ENCODE measurements around the gene CD68.

Gene CD68

GRCh38 chr17:7549401-7550055, 29.9 kb upstream of the CD68 start:
- DNase-seq (no peak), ATAC-seq (ENCODE audit: insufficient read depth, low read depth) (no peak; the same call in 2 of the 3 replicates)
- TF ChIP-seq EZH2 (IDR thresholded peaks at IDR 0.05; ENCODE audit: borderline replicate concordance, low read depth, low read length, severe bottlenecking) = no peak
- TF ChIP-seq, protein P1, sequence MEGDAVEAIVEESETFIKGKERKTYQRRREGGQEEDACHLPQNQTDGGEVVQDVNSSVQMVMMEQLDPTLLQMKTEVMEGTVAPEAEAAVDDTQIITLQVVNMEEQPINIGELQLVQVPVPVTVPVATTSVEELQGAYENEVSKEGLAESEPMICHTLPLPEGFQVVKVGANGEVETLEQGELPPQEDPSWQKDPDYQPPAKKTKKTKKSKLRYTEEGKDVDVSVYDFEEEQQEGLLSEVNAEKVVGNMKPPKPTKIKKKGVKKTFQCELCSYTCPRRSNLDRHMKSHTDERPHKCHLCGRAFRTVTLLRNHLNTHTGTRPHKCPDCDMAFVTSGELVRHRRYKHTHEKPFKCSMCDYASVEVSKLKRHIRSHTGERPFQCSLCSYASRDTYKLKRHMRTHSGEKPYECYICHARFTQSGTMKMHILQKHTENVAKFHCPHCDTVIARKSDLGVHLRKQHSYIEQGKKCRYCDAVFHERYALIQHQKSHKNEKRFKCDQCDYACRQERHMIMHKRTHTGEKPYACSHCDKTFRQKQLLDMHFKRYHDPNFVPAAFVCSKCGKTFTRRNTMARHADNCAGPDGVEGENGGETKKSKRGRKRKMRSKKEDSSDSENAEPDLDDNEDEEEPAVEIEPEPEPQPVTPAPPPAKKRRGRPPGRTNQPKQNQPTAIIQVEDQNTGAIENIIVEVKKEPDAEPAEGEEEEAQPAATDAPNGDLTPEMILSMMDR (IDR thresholded peaks at IDR 0.05; ENCODE audit: borderline replicate concordance, extremely low read depth, low read length, poor library complexity, severe bottlenecking) = no peak
- H3K9me3 ChIP-seq (ENCODE audit: insufficient read depth, low read length, severe bottlenecking) = no peaks in the 10 kb centered on the region
- H3K4me3 ChIP-seq (ENCODE audit: low read depth in 1 of 2, low read length in 2 of 2) = no peak overlapping the region
- peaks cover 5% of the 10 kb centered on the region for H3K27me3 ChIP-seq (ENCODE audit: insufficient read depth, low read length, poor library complexity)
- peaks cover 53% of the 10 kb centered on the region for H3K4me1 ChIP-seq (ENCODE audit: insufficient read depth, low read length)
- H3K27ac ChIP-seq (ENCODE audit: low read length) = peak overlapping the region; percentile 45
- no peaks in the 10 kb centered on the region for H4K20me1 ChIP-seq (ENCODE audit: insufficient read depth, low read length)
- no peak overlapping the region for H2AFZ ChIP-seq (ENCODE audit: low read depth, low read length)
- H3K4me2 ChIP-seq (ENCODE audit: insufficient read depth, low read length) = peak overlapping the region; percentile 73
- H3K9ac ChIP-seq (ENCODE audit: low read depth, low read length) = peak overlapping the region; percentile 60; the same call in 1 of the 2 replicates
- no peaks in the 10 kb centered on the region for H3K36me3 ChIP-seq (ENCODE audit: insufficient read depth, low read length)
- no peaks in the 10 kb centered on the region for H3K79me2 ChIP-seq (ENCODE audit: insufficient read depth, low read length)

- TF ChIP-seq, protein P1 (IDR thresholded peaks at IDR 0.05; ENCODE audit: borderline replicate concordance, extremely low read depth, low read length, poor library complexity, severe bottlenecking) = no peak
- no peak for TF ChIP-seq EZH2 (IDR thresholded peaks at IDR 0.05; ENCODE audit: borderline replicate concordance, low read depth, low read length, severe bottlenecking)
- no peak for ATAC-seq (ENCODE audit: insufficient read depth, low read depth)
- no peaks in the 10 kb centered on the region for H3K36me3 ChIP-seq (ENCODE audit: insufficient read depth, low read length)
- H2AFZ ChIP-seq (ENCODE audit: low read depth, low read length) = no peak overlapping the region
- peaks cover 5% of the 10 kb centered on the region for H3K27me3 ChIP-seq (ENCODE audit: insufficient read depth, low read length, poor library complexity)
- H3K79me2 ChIP-seq (ENCODE audit: insufficient read depth, low read length) = no peaks in the 10 kb centered on the region
- peak overlapping the region; percentile 23 for H3K27ac ChIP-seq (ENCODE audit: low read length)
- peaks cover 53% of the 10 kb centered on the region for H3K4me1 ChIP-seq (ENCODE audit: insufficient read depth, low read length)
- no peak overlapping the region for H3K4me2 ChIP-seq (ENCODE audit: insufficient read depth, low read length)
- H4K20me1 ChIP-seq (ENCODE audit: insufficient read depth, low read length) = no peaks in the 10 kb centered on the region
- H3K9me3 ChIP-seq (ENCODE audit: insufficient read depth, low read length, severe bottlenecking) = no peaks in the 10 kb centered on the region
- no peak overlapping the region for H3K4me3 ChIP-seq (ENCODE audit: low read depth in 1 of 2, low read length in 2 of 2)
- no peak for DNase-seq
- no peak overlapping the region for H3K9ac ChIP-seq (ENCODE audit: low read depth, low read length)
These were observed 29.1 kb upstream of the CD68 start for GRCh38 chr17:7550344-7550743.

DNA sequence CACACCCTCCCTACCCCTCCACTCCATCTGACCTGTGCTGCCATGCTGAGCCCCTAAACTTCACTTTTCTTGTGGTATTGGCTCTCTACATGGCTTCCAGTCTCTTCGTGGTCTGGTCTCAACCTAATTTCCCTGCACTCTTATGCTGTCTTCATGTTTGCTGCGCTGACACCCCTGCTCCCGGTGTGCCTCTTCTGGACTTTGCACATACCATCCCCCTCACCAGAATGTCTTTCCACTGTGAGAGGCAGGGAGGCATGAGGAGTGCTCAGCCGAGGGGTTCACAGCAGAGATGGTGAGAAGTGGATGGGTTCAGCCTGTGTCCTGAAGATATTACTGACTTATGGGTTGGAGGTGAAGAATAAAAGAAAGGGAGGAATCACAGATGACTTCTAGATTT, 28.0 kb upstream of the CD68 start:
- H3K4me2 ChIP-seq (ENCODE audit: insufficient read depth, low read length) = no peak overlapping the region
- H3K27ac ChIP-seq (ENCODE audit: low read length) = peak overlapping the region; percentile 75
- no peak overlapping the region; the same call in 1 of the 2 replicates for H3K9ac ChIP-seq (ENCODE audit: low read depth, low read length)
- no peaks in the 10 kb centered on the region for H3K9me3 ChIP-seq (ENCODE audit: insufficient read depth, low read length, severe bottlenecking)
- H3K79me2 ChIP-seq (ENCODE audit: insufficient read depth, low read length) = no peaks in the 10 kb centered on the region
- TF ChIP-seq EZH2 (IDR thresholded peaks at IDR 0.05; ENCODE audit: borderline replicate concordance, low read depth, low read length, severe bottlenecking) = no peak
- TF ChIP-seq, protein P1 (IDR thresholded peaks at IDR 0.05; ENCODE audit: borderline replicate concordance, extremely low read depth, low read length, poor library complexity, severe bottlenecking) = no peak
- H4K20me1 ChIP-seq (ENCODE audit: insufficient read depth, low read length) = no peaks in the 10 kb centered on the region
- H3K4me1 ChIP-seq (ENCODE audit: insufficient read depth, low read length) = peaks cover 53% of the 10 kb centered on the region
- H2AFZ ChIP-seq (ENCODE audit: low read depth, low read length) = no peak overlapping the region
- H3K27me3 ChIP-seq (ENCODE audit: insufficient read depth, low read length, poor library complexity) = peaks cover 5% of the 10 kb centered on the region
- H3K4me3 ChIP-seq (ENCODE audit: low read depth in 1 of 2, low read length in 2 of 2) = no peak overlapping the region
- no peaks in the 10 kb centered on the region for H3K36me3 ChIP-seq (ENCODE audit: insufficient read depth, low read length)
- DNase-seq (no peak), ATAC-seq (ENCODE audit: insufficient read depth, low read depth) (no peak)
